ENCODE data around the gene ARL4A. TPM values are rescaled to one million over a fixed set of nuclear protein-coding genes. Genes with fewer than 3 reads are reported as not detected.

The ARL4A gene
- total and polyA plus RNA-seq, 10 of the 15 experiments (the other 5 are each of a cell fraction or from before 2014, with no cell fraction given), result 0.35 to 4.6 (median 2.7) TPM

DNA sequence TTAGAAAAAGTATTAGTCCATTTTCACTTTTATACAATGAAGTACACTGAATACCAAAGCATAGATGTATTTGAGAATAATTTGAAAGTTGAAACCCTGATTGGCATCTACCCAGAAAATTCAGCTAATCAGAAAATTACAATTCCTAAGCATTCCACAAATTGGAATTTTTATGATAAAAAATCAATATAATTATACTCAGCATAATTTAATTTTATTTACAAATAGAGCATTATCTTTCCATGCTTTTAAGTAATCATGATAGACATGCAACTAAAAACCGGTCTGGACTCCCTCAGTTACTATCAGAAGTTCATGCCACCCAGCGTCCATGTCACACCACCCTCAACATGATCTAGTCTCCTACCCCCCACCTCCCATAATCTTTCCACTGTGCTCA lies 50.4 kb downstream of the ARL4A start:
- Histone ChIP-seq H3K9ac (ENCODE audit: control insufficient read depth, insufficient read depth, low read length) (no peak overlapping the region), H4K20me1 (ENCODE audit: control insufficient read depth, insufficient read depth) (no peaks in the 10 kb centered on the region), H3K27ac (ENCODE audit: control insufficient read depth, insufficient read depth) (no peak overlapping the region), H3K36me3 (ENCODE audit: control insufficient read depth in 2 of 2, insufficient read depth in 2 of 2, low read length in 1 of 2) (no peaks in the 10 kb centered on the region), H3K4me3 (no peak overlapping the region), H3K9me3 (replicated peaks; ENCODE audit: control insufficient read depth, insufficient read depth, low read length) (no peaks in the 10 kb centered on the region), H3K4me1 (ENCODE audit: control insufficient read depth, insufficient read depth, low read length) (no peaks in the 10 kb centered on the region), H3K4me2 (ENCODE audit: control insufficient read depth, insufficient read depth) (no peak overlapping the region), H2AFZ (ENCODE audit: control insufficient read depth, low read depth, low read length) (no peak overlapping the region), H3K27me3 (replicated peaks in 1 of 2; ENCODE audit: control insufficient read depth in 2 of 2, insufficient read depth in 2 of 2, low read length in 1 of 2) (no peaks in the 10 kb centered on the region), H3K79me2 (ENCODE audit: control insufficient read depth, insufficient read depth, low read length) (no peaks in the 10 kb centered on the region)
- ChIA-PET SMC1A (ENCODE audit: uncharacterized antibody, unreplicated experiment) (no interaction called here), POLR2A (no interaction called here), CTCF (no interaction called here), RAD21 (ENCODE audit: unreplicated experiment) (no interaction called here)
- FAIRE-seq, result no peak
- no peak for TF ChIP-seq ZNF384 (IDR thresholded peaks at IDR 0.05; ENCODE audit: borderline replicate concordance, low read depth, low read length)
- TF ChIP-seq SMARCA5 (IDR thresholded peaks at IDR 0.05), result no peak
- no peak for TF ChIP-seq NR2F1 (conservative IDR thresholded peaks at IDR 0.05)
- TF ChIP-seq POU2F2 (IDR thresholded peaks at IDR 0.05; ENCODE audit: borderline replicate concordance, low read depth, low read length), result no peak
- no peak for TF ChIP-seq PML (IDR thresholded peaks at IDR 0.05; ENCODE audit: low read length)
- TF ChIP-seq MEF2A (IDR thresholded peaks at IDR 0.05; ENCODE audit: insufficient read depth, low read depth, low read length), result no peak
- no peak for TF ChIP-seq SRF (IDR thresholded peaks at IDR 0.05; ENCODE audit: low read depth in 2 of 2, low read length in 2 of 2)
- TF ChIP-seq NFIC (IDR thresholded peaks at IDR 0.05; ENCODE audit: low read depth, low read length), result no peak
- no peak for TF ChIP-seq ZBTB40 (IDR thresholded peaks at IDR 0.05; ENCODE audit: borderline replicate concordance)
- no peak for TF ChIP-seq ZNF622 (IDR thresholded peaks at IDR 0.05)
- no peak for TF ChIP-seq ZNF207 (IDR thresholded peaks at IDR 0.05; ENCODE audit: borderline replicate concordance)
- TF ChIP-seq E2F8 (IDR thresholded peaks at IDR 0.05; ENCODE audit: low read depth, partially characterized antibody), result no peak
- no peak for TF ChIP-seq CBX3 (IDR thresholded peaks at IDR 0.05; ENCODE audit: borderline replicate concordance, low read depth)
- TF ChIP-seq BACH1 (IDR thresholded peaks at IDR 0.05; ENCODE audit: borderline replicate concordance), result no peak
- no peak for TF ChIP-seq SIX5 (IDR thresholded peaks at IDR 0.05; ENCODE audit: low read depth, low read length, severe bottlenecking)
- no peak for TF ChIP-seq TBL1XR1 (IDR thresholded peaks at IDR 0.05; ENCODE audit: low read depth, low read length)
- no peak for TF ChIP-seq BCL11A (IDR thresholded peaks at IDR 0.05; ENCODE audit: low read depth, low read length)
- no peak for TF ChIP-seq MEF2B (IDR thresholded peaks at IDR 0.05; ENCODE audit: partially characterized antibody, poor library complexity, severe bottlenecking)
- TF ChIP-seq, protein P1, sequence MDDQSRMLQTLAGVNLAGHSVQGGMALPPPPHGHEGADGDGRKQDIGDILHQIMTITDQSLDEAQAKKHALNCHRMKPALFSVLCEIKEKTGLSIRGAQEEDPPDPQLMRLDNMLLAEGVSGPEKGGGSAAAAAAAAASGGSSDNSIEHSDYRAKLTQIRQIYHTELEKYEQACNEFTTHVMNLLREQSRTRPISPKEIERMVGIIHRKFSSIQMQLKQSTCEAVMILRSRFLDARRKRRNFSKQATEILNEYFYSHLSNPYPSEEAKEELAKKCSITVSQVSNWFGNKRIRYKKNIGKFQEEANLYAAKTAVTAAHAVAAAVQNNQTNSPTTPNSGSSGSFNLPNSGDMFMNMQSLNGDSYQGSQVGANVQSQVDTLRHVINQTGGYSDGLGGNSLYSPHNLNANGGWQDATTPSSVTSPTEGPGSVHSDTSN (IDR thresholded peaks at IDR 0.05; ENCODE audit: insufficient replicate concordance, low read depth, low read length), result no peak
- ATAC-seq, result no peak
- intact Hi-C loops (cut with micrococcal nuclease; ENCODE audit: unreplicated experiment) (no loop called here), in situ Hi-C loops (cut with MboI) (no loop called here)
- WGBS (ENCODE audit: insufficient coverage, insufficient replicate concordance, low lambda C conversion rate, missing lambda C conversion rate), result 52% methylated on average over 2 of the region's 2 CpGs
- BruUV-seq (replicated peaks), result no TSS peak
- DNase-seq (ENCODE audit: low read depth, low spot score), result no peak
